Transverse colon (tissue), 4 donors: Measurements from ENCODE around the gene CTAGE1. TPM values are rescaled to one million over a fixed set of nuclear protein-coding genes. Genes with fewer than 3 reads are reported as not detected.

ENCODE experiments used
- DNase-seq: peaks from one replicate; pipeline ENCODE4 v3.0.0-alpha.2; 2019
- H3K27ac ChIP-seq, 4 donors: fragments of 200-600 bp; sonication (generic); 2 replicates each; pipeline ENCODE4 v1.5.1; 2016 to 2018; ENCODE audit warnings: inconsistent platforms in 4 of 4
- H3K27me3 ChIP-seq: fragments of 200-600 bp; sonication (generic); 2 replicates; pipeline ENCODE4 v1.5.1; 2017; ENCODE audit warnings: inconsistent platforms
- H3K36me3 ChIP-seq, 4 donors: fragments of 200-600 bp; sonication (generic); 2 replicates each; pipeline ENCODE4 v1.5.1; 2017 to 2019; ENCODE audit warnings: inconsistent platforms in 4 of 4
- H3K4me1 ChIP-seq, 4 donors: fragments of 200-600 bp; sonication (generic); 2 replicates each; pipeline ENCODE4 v1.5.1; 2017 to 2020; ENCODE audit warnings: inconsistent platforms in 4 of 4
- H3K4me3 ChIP-seq, 4 donors: fragments of 200-600 bp; sonication (generic); 1 replicate in 1 of 4; 2 replicates in 3 of 4; pipeline versions ENCODE4 v1.5.1 to v1.6.1; 2017 to 2019; ENCODE audit warnings: inconsistent platforms in 4 of 4
- H3K9me3 ChIP-seq, 2 donors: fragments of 200-600 bp; sonication (generic); 2 replicates each; pipeline ENCODE4 v1.5.1; 2017 to 2019; ENCODE audit warnings: inconsistent platforms in 2 of 2
- EP300 ChIP-seq: sonication (generic); formaldehyde crosslinking; IDR thresholded peaks from one replicate; pipeline ENCODE4 v1.6.1; 2017; ENCODE audit warnings: antibody characterized with exemption, low read depth
- POLR2A ChIP-seq: fragments of 450-650 bp; IDR thresholded peaks from one replicate; pipeline ENCODE4 v1.6.1; 2016; ENCODE audit warnings: antibody characterized with exemption, mild to moderate bottlenecking, moderate library complexity
- POLR2AphosphoS5 ChIP-seq, 3 donors: sonication (generic); formaldehyde crosslinking; IDR thresholded peaks; one replicate each; pipeline ENCODE4 v1.6.1; 2016; ENCODE audit warnings: antibody characterized with exemption in 3 of 3
- WGBS, 2 donors: methylation state at CpG; one replicate each; pipeline ENCODE4 v1.1.5; 2018; ENCODE audit warnings: low coverage in 1 of 2; 5-methylcytosine and 5-hydroxymethylcytosine counted together
- in situ Hi-C, 4 donors: fragments of 200-750 bp; cut with MboI; loops; one replicate each; pipeline versions ENCODE4 v1.15.0 to v1.15.1; 2017; ENCODE audit warnings: low sequenced_read_pairs in 3 of 4, low pct_ligation_motif_present in 1 of 4, low pct_unique_long_range_greater_than_20kb in 1 of 4
- intact Hi-C: fragments of 100-400 bp; cut with DNase I; formaldehyde crosslinking; loops from one replicate; pipeline ENCODE4 v1.15.1; 2023; ENCODE audit warnings: low total_unique reads
- total RNA-seq, 4 donors: library from RNA; depleted of rRNA; stranded (reverse); fragments of >200 nt; gene quantifications; one replicate each; pipeline ENCODE4 v1.1.0, GENCODE V29; 2016
- TF ChIP-seq, protein P1 (sequence below), 5 experiments: fragments of 200-600 bp in 3 of 5; fragments of 450-650 bp in 2 of 5; sonication (generic) in 3 of 5; IDR thresholded peaks; 1 replicate in 2 of 5; 2 replicates in 3 of 5; pipeline ENCODE4 v1.5.1; 2016 to 2017; ENCODE audit warnings: antibody characterized with exemption in 5 of 5, inconsistent platforms in 3 of 5, mild to moderate bottlenecking in 2 of 5, moderate library complexity in 1 of 5

The CTAGE1 gene
- total RNA-seq, 4 donors from 2014 or later = not detected

DNA sequence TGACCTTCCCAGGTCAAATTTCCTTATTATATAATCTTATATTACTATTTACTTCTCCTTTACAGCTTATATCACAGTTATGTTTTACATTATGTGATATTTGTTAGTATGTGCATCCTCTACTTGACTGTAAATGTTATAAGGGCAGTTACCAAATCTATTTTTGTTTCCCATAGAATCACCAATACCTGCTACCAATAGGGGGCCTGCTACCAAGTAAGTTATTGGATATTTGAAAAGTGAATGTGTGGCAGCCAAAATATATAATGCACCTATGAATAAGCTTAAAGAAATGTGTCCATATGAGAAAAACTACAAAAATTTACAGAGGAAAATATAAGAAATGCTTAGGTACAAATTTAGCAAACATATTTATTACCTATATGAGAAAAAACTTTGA is 23.9 kb upstream of the CTAGE1 start:
- no peaks in the 10 kb centered on the region for H3K9me3 ChIP-seq
- intact Hi-C loops = no loop called here
- TF ChIP-seq POLR2AphosphoS5 (IDR thresholded peaks at IDR 0.05) (no peak), EP300 (no peak), POLR2A (no peak)
- TF ChIP-seq, protein P1, sequence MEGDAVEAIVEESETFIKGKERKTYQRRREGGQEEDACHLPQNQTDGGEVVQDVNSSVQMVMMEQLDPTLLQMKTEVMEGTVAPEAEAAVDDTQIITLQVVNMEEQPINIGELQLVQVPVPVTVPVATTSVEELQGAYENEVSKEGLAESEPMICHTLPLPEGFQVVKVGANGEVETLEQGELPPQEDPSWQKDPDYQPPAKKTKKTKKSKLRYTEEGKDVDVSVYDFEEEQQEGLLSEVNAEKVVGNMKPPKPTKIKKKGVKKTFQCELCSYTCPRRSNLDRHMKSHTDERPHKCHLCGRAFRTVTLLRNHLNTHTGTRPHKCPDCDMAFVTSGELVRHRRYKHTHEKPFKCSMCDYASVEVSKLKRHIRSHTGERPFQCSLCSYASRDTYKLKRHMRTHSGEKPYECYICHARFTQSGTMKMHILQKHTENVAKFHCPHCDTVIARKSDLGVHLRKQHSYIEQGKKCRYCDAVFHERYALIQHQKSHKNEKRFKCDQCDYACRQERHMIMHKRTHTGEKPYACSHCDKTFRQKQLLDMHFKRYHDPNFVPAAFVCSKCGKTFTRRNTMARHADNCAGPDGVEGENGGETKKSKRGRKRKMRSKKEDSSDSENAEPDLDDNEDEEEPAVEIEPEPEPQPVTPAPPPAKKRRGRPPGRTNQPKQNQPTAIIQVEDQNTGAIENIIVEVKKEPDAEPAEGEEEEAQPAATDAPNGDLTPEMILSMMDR (IDR thresholded peaks at IDR 0.05) = no peak
- H3K36me3 ChIP-seq = no peaks in the 10 kb centered on the region
- no peaks in the 10 kb centered on the region for H3K4me1 ChIP-seq
- H3K4me3 ChIP-seq = no peak overlapping the region
- no peaks in the 10 kb centered on the region for H3K27me3 ChIP-seq
- no peak for DNase-seq
- H3K27ac ChIP-seq = no peak overlapping the region
- in situ Hi-C loops = no loop called here

DNA sequence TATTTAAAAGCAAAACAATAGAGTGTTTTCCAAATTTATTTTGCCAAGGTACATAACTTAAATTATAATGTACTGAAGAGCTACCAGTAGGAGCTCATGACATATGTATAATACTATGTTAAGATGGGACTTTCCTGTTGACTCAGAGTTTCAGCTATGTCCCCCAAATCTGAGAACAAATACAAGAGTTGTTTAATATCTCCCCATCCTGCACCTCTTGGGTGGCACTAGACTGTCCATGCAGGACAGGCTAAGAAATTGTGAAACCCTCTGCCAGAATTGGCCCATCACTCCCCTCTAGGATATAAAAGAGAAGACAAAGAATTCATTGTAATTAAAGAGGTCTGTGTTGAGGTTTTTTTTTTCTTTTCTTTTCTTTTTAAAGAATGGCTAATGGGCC is 21.7 kb upstream of the CTAGE1 start:
- Histone ChIP-seq H3K9me3 (no peaks in the 10 kb centered on the region), H3K36me3 (no peaks in the 10 kb centered on the region), H3K27me3 (no peaks in the 10 kb centered on the region), H3K4me1 (no peaks in the 10 kb centered on the region), H3K27ac (no peak overlapping the region), H3K4me3 (no peak overlapping the region)
- in situ Hi-C loops (no loop called here), intact Hi-C loops (no loop called here)
- no peak for TF ChIP-seq POLR2AphosphoS5 (IDR thresholded peaks at IDR 0.05)
- TF ChIP-seq POLR2A = no peak
- TF ChIP-seq, protein P1 (IDR thresholded peaks at IDR 0.05) = no peak
- no peak for TF ChIP-seq EP300
- no peak for DNase-seq

DNA sequence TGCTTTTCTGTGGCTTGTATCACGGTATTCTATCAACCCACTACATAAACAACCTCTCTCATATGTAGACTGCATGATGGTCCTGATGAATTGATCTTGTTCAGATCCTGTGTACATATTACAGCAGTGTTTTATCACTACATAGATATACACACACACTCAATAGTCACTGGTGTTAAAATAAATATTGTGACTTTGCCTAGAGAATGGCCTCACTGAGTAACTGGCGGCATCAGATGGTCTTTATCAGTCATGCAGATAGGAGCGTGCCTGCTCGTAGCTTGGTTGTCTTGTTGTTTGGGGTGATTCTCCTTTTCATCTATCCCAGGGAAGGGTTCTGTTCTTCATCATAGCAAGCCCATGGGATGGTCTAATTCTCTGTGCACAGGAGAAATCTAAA is 18.4 kb upstream of the CTAGE1 start:
- Histone ChIP-seq H3K27ac (no peak overlapping the region), H3K4me1 (peaks cover 0 to 8% (median 3%) of the 10 kb centered on the region in 4 donors), H3K36me3 (no peaks in the 10 kb centered on the region), H3K4me3 (no peak overlapping the region), H3K27me3 (no peaks in the 10 kb centered on the region), H3K9me3 (no peaks in the 10 kb centered on the region)
- intact Hi-C loops = no loop called here
- WGBS, 2 donors = 67 to 76% methylated on average over 1 to 4 of the region's 4 CpGs
- DNase-seq = no peak
- in situ Hi-C loops = no loop called here
- TF ChIP-seq POLR2A = no peak
- TF ChIP-seq, protein P1 (IDR thresholded peaks at IDR 0.05) = no peak

DNA sequence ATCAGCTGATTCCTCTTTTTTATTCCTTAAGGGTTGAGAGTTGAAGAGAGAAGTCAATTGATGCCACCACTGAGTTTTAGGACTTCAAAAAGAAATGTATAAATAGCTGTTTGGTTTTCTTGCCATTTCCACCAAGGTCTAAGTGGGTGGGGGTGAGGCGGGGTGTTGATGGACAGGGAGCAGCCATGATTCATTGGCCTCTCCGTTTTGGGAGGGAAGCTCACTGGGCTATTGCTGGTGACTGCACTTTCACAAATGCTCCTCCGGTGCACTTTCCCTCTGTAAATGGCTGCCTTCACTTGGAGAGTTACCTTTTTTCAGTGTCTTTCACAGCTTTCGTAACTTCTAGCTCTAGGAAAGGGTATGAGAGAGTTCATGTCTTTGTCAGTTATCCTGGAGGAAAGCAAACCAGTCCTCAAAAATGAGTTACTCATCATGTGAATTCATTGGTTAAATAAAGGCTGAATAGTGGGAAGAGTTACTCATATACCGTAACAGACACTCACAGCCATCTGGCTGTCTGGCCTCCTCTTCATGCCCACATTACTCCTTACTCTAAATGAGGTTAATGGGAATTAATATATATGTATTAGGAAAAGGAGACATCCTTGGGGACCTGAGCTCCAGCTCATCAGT is 17.4 kb upstream of the CTAGE1 start:
- DNase-seq = no peak
- Histone ChIP-seq H3K27me3 (no peaks in the 10 kb centered on the region), H3K4me3 (no peak overlapping the region), H3K9me3 (no peaks in the 10 kb centered on the region), H3K36me3 (no peaks in the 10 kb centered on the region), H3K4me1 (peaks cover 0 to 8% (median 3%) of the 10 kb centered on the region in 4 donors), H3K27ac (no peak overlapping the region)
- intact Hi-C loops = no loop called here
- in situ Hi-C loops = no loop called here
- 82 to 85% methylated on average over 2 to 5 of the region's 5 CpGs for WGBS, 2 donors
- TF ChIP-seq POLR2A (no peak), EP300 (no peak), POLR2AphosphoS5 (IDR thresholded peaks at IDR 0.05) (no peak)

DNA sequence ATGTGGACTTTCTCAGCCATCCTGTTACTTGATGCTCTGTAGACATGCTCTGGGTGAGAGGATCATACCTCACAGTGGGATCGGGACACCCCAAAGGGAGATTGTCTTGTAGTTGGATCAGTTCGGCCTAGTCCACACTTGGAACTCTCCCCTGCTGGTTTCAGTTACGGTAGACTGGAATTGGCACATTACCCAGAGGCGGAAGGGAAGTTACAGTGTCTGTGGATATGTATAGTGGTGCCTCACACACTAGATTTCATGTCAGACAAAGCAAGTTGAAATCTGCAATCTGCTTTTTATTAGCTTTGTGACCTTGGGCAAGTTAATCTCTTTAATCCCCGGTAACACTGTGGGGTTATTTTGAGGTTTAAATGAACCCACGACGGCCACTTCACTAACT is 16.2 kb upstream of the CTAGE1 start:
- Histone ChIP-seq H3K27ac (no peak overlapping the region), H3K36me3 (no peaks in the 10 kb centered on the region), H3K27me3 (no peaks in the 10 kb centered on the region), H3K4me3 (no peak overlapping the region), H3K4me1 (peaks cover 0 to 8% (median 3%) of the 10 kb centered on the region in 4 donors), H3K9me3 (no peaks in the 10 kb centered on the region)
- WGBS, 2 donors = 78 to 83% methylated on average over 6 to 7 of the region's 7 CpGs
- no peak for DNase-seq
- in situ Hi-C loops (no loop called here), intact Hi-C loops (no loop called here)
- TF ChIP-seq EP300 (no peak), POLR2A (no peak), POLR2AphosphoS5 (IDR thresholded peaks at IDR 0.05) (no peak)
- TF ChIP-seq, protein P1 (IDR thresholded peaks at IDR 0.05) = no peak
